KOPT-K1 (cell line): Measurements from ENCODE around the gene SPINK6.

Source experiments
- H3K27ac ChIP-seq: fragments of 200-600 bp; sonication (generic); 2 replicates; pipeline ENCODE4 v1.5.1; 2016; ENCODE audit warnings: antibody characterized with exemption, mild to moderate bottlenecking, low read depth, low read length; ENCODE audit not compliant: poor library complexity, severe bottlenecking
- H3K36me3 ChIP-seq: fragments of 200-600 bp; sonication (generic); 2 replicates; pipeline ENCODE4 v1.5.1; 2017; ENCODE audit warnings: antibody characterized with exemption, mild to moderate bottlenecking, low read length, moderate library complexity; ENCODE audit not compliant: insufficient read depth
- H3K9me3 ChIP-seq: fragments of 200-600 bp; sonication (generic); 2 replicates; pipeline ENCODE4 v1.5.1; 2017; ENCODE audit warnings: antibody characterized with exemption, low read length, mild to moderate bottlenecking; ENCODE audit not compliant: insufficient read depth, poor library complexity, severe bottlenecking

Gene SPINK6

GRCh38 chr5:148205044-148205806 lies 2.4 kb downstream of the SPINK6 start:
- Histone ChIP-seq H3K36me3 (no peaks in the 10 kb centered on the region), H3K9me3 (no peaks in the 10 kb centered on the region), H3K27ac (no peak overlapping the region)

DNA sequence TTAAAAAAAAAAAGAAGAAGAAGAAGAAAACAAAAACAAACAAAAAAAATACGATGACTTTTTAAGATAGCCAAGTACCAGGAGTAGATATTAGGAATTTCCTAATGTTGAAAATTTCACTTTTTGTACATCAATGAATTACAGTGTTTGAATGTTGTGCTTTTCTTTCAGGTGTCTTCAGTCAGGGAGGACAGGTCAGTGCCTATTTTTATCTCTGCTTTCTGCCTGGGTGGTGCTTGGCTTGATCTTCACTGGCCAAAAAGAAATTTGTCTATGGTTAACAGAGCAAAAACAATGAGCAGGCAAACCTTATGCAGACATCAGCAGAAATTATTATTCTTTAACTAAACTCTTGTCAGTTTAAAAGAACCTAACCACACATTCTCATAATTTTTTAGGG lies 3.0 kb downstream of the SPINK6 start:
- Histone ChIP-seq H3K36me3 (no peaks in the 10 kb centered on the region), H3K9me3 (no peaks in the 10 kb centered on the region), H3K27ac (no peak overlapping the region)

DNA sequence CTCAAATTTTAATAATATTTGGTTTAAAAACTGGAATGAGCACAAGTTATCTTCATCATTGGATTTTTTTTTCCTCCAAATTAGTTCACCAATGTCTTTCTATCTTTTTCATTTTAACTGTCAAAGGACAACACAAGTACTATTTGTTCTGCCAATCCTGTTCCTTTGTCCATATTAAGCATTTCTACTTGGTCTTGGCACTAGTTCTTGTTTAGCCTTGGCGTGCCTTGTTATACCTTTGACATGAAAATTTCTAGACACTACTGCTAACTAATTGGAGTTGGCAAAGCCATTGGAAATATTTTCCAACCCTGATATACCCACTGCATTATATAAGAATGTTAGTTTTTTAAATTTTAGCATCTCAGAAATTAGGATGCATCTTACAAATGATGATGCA lies 3.8 kb downstream of the SPINK6 start:
- Histone ChIP-seq H3K36me3 (no peaks in the 10 kb centered on the region), H3K9me3 (no peaks in the 10 kb centered on the region), H3K27ac (no peak overlapping the region)

DNA sequence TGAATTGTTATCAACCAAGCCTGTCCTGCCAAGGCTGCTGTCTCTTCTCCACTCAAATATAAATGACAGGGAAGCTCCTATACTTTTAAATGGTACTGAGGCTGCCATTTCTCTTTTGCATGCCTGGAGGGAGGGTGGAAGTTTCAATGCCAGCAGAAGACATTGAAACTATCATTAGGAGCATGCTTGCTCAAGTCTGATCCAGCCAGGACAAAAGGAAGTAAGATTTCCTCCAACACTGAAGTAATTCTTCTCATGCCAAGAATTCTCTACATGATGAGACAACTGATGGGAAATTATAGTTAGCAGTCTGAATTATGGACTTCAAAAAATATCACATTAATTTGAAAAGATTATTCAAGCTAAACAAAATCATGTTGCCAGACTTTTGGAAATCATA lies 5.4 kb downstream of the SPINK6 start:
- H3K27ac ChIP-seq = no peak overlapping the region
- no peaks in the 10 kb centered on the region for H3K36me3 ChIP-seq
- H3K9me3 ChIP-seq = no peaks in the 10 kb centered on the region

GRCh38 chr5:148209151-148209770 lies 6.4 kb downstream of the SPINK6 start:
- Histone ChIP-seq H3K9me3 (no peaks in the 10 kb centered on the region), H3K36me3 (no peaks in the 10 kb centered on the region), H3K27ac (no peak overlapping the region)

DNA sequence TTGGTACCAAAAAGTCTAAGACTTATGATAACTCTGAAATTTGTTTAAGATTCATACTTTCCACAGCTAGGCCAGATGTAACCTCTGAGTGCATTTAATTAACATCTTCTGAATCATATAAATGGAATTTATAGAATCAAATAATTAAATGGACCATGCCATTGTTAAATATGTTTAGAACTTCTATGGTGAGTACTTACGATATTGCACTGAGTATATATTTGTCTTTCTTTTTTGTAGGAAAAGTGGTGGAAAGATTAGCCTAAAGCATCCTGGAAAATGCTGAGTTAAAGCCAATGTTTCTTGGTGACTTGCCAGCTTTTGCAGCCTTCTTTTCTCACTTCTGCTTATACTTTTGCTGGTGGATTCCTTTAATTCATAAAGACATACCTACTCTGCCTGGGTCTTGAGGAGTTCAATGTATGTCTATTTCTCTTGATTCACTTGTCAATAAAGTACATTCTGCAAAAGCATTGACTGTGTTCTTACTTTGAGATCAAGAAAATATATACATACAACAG lies 11.9 kb downstream of the SPINK6 start:
- Histone ChIP-seq H3K36me3 (no peaks in the 10 kb centered on the region), H3K9me3 (no peaks in the 10 kb centered on the region), H3K27ac (no peak overlapping the region)

- Histone ChIP-seq H3K9me3 (no peaks in the 10 kb centered on the region), H3K27ac (no peak overlapping the region)
Measured at GRCh38 chr5:148221508-148221907, 18.7 kb downstream of the SPINK6 start.

DNA sequence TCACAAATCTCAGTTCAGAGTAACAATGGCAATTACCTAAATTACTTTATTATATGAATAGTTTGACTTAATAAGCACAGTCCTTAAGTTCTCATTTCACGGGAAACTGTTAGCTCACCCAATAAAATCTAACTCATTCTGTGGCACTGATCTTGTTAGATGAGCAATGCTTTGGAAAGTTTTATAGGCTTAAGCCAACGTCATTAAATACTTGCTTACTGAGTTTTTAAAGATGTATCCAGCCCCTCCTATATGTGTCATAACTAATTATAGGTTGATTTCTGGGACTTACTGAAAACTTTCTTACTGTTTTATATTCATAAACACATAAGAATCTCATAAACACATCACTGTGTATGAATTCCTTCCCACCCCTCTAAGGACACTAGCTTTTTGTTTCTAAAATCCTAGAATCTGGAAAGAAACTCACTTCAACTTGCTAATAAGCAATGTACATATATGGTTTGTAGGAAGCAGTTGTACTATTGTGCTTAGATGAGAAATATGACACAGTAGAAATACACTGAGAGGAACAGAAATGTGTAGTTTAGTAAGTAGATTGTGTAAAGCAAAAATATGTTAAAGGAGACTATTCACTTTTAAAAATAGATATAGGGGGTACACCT lies 21.4 kb downstream of the SPINK6 start:
- Histone ChIP-seq H3K36me3 (no peaks in the 10 kb centered on the region), H3K9me3 (no peaks in the 10 kb centered on the region), H3K27ac (no peak overlapping the region)

More at GRCh38 chr5:148221508-148221907, 18.7 kb downstream of the SPINK6 start:
- no peaks in the 10 kb centered on the region for H3K36me3 ChIP-seq

DNA sequence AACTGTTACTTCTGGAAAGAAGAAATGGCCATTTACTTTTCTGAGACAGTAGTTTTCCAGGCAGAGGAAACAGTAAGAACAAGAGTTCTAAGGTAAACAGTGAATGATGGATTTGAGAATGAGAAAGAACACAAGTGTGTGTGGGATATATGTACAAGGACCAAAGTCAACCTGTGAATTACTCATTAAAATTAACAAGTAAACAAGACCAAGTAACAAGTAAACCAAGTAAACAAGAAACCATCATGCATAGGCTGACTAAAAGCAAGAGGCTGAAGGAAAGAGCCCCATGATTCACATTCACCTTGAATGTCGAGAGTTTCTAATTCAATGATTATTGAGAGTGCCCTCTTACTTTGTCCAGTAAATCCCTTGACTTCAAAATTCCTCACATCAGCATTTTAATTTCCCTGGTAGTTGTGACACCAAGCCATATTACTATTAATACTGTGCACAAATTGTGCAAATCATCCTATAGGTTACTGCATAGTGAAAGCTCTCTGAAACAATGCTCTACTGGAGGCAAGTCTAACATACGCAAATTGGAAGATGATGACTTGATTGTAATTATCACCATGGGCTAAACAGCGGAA lies 25.6 kb downstream of the SPINK6 start:
- Histone ChIP-seq H3K36me3 (no peaks in the 10 kb centered on the region), H3K9me3 (no peaks in the 10 kb centered on the region), H3K27ac (no peak overlapping the region)

- Histone ChIP-seq H3K27ac (no peak overlapping the region), H3K36me3 (no peaks in the 10 kb centered on the region), H3K9me3 (no peaks in the 10 kb centered on the region)
Measured at GRCh38 chr5:148229840-148230239, 27.0 kb downstream of the SPINK6 start.

DNA sequence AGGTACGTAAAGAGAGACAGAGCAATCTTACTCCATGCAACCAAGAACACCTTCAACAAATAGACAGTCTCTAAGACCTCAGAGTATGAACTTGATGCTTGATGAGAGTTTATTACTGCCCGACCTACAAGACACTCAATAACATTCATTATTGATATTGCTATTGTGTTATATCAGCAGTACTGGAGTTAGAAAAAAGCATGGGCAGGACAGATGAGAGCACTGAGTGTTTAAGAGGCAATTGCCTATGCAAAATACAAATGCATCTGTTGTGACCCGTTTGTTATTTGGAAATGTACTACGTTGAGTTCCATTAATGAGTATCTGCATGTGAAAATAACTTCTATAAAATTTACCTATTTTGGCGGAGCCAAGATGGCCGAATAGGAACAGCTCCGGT lies 27.4 kb downstream of the SPINK6 start:
- Histone ChIP-seq H3K36me3 (no peaks in the 10 kb centered on the region), H3K27ac (no peak overlapping the region), H3K9me3 (no peaks in the 10 kb centered on the region)

DNA sequence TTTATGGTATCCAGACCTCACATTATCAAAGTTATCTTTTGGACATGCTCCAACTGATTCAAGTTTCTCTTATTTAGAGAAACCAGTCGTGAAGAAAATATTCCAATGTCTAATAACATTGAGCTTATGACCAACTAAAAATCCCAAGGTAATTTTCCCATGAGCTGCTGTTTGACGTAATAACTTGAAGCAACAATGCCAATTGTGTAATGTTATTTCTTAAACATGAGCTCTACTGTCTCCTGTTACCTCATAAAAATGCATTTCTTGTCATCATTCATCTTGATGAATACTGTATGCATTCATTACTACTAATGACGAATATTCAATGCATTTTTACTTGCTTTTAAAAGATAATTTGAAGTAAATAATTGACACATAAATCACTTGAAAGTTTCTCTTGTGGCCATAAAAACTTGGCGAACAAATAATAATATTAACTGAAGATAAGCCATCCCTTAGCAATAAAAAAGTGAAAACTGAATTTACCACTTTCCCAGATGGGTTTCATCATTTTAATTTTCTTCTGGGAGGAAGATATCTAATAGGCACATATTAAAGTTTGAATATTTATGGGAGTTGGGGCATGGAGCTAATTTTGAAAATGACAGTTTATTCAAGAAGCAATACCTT lies 35.1 kb downstream of the SPINK6 start:
- Histone ChIP-seq H3K36me3 (no peaks in the 10 kb centered on the region), H3K9me3 (no peaks in the 10 kb centered on the region), H3K27ac (no peak overlapping the region)

DNA sequence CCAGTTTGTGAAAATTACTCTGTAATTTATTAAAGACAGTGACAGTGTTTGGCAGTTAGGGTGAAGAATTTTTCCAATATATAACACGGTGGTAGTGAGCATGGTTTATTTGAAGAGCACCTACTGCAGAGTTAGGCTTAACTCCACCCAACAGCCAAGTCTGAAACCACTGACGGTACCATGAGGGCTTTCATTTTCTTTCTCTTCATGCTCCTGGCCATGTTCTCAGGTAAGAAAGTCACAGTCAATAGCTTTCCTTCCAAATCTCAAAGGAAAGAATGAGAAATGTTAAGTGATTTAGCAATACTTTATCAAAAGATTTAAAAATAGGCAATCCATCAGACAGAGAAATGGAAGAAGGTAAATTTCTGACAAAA lies 35.6 kb downstream of the SPINK6 start, which contains the start of gene MARCOL:
MARCOL (plus strand) TSS at position 108 of the 377 bp plus-strand sequence; CDS start at position 181, 73 bp downstream.
- Histone ChIP-seq H3K9me3 (no peaks in the 10 kb centered on the region), H3K27ac (no peak within 1 kb of the TSS), H3K36me3 (no peaks in the 10 kb centered on the region)

- Histone ChIP-seq H3K9me3 (no peaks in the 10 kb centered on the region), H3K27ac (no peak overlapping the region), H3K36me3 (no peaks in the 10 kb centered on the region)
Measured at GRCh38 chr5:148248894-148249293, 46.1 kb downstream of the SPINK6 start.

GRCh38 chr5:148255456-148255855 lies 52.6 kb downstream of the SPINK6 start:
- no peaks in the 10 kb centered on the region for H3K36me3 ChIP-seq
- H3K27ac ChIP-seq = no peak overlapping the region
- H3K9me3 ChIP-seq = no peaks in the 10 kb centered on the region
